ENCODE results near the gene VPS37C.
"Not testable (repeated sequence)": the region's sequence is repeated elsewhere in the genome, so short reads cannot be mapped to it uniquely, and the experiment has no call there.

Gene VPS37C

GRCh38 chr11:61161190-61162091 is at the start of gene VPS37C:
TSS of gene VPS37C (minus strand) at chr11:61161426. CDS start at chr11:61138829, 22,597 bp downstream.
- H3K4me3 ChIP-seq (ENCODE audit: low read depth, low read length), result peak within 1 kb of the TSS; percentile 65
- TF ChIP-seq CTCF (IDR thresholded peaks at IDR 0.05; ENCODE audit: low read depth, low read length, missing control alignments), result no peak
- in situ Hi-C loops (cut with HindIII; ENCODE audit: low sequenced_read_pairs), result no loop called here
- peak; percentile 50 for DNase-seq (ENCODE audit: low read depth)

- H3K4me3 ChIP-seq (ENCODE audit: low read depth, low read length); DNase-seq (ENCODE audit: low read depth); in situ Hi-C loops (cut with HindIII; ENCODE audit: low sequenced_read_pairs): not testable (repeated sequence)
Measured at GRCh38 chr11:61210629-61211028, 49.4 kb upstream of the VPS37C start.

- in situ Hi-C loops (cut with HindIII; ENCODE audit: low sequenced_read_pairs), result not testable (repeated sequence)
Measured at GRCh38 chr11:61207636-61208310, 46.5 kb upstream of the VPS37C start.

GRCh38 chr11:61204502-61205059 is 43.4 kb upstream of the VPS37C start:
- DNase-seq (ENCODE audit: low read depth); in situ Hi-C loops (cut with HindIII; ENCODE audit: low sequenced_read_pairs); H3K4me3 ChIP-seq (ENCODE audit: low read depth, low read length): not testable (repeated sequence)

More at GRCh38 chr11:61207636-61208310, 46.5 kb upstream of the VPS37C start:
- DNase-seq (ENCODE audit: low read depth); H3K4me3 ChIP-seq (ENCODE audit: low read depth, low read length): not testable (repeated sequence)

GRCh38 chr11:61203873-61204272 is 42.6 kb upstream of the VPS37C start:
- in situ Hi-C loops (cut with HindIII; ENCODE audit: low sequenced_read_pairs); H3K4me3 ChIP-seq (ENCODE audit: low read depth, low read length); DNase-seq (ENCODE audit: low read depth): not testable (repeated sequence)

GRCh38 chr11:61202950-61203746 is 41.9 kb upstream of the VPS37C start, which contains the start of gene PGA3:
TSS of gene PGA3 (plus strand) at chr11:61203515. CDS start at chr11:61203565, 50 bp downstream.
- in situ Hi-C loops (cut with HindIII; ENCODE audit: low sequenced_read_pairs); H3K4me3 ChIP-seq (ENCODE audit: low read depth, low read length); DNase-seq (ENCODE audit: low read depth): not testable (repeated sequence)

- no peak for DNase-seq (ENCODE audit: low read depth)
- H3K4me3 ChIP-seq (ENCODE audit: low read depth, low read length), result no peak overlapping the region
- in situ Hi-C loops (cut with HindIII; ENCODE audit: low sequenced_read_pairs), result no loop called here
- TF ChIP-seq CTCF (IDR thresholded peaks at IDR 0.05; ENCODE audit: low read depth, low read length, missing control alignments), result no peak
Measured at GRCh38 chr11:61201476-61201875, 40.2 kb upstream of the VPS37C start.

GRCh38 chr11:61198948-61199523 is 37.8 kb upstream of the VPS37C start:
- DNase-seq (ENCODE audit: low read depth), result no peak
- TF ChIP-seq CTCF (IDR thresholded peaks at IDR 0.05; ENCODE audit: low read depth, low read length, missing control alignments), result no peak
- H3K4me3 ChIP-seq (ENCODE audit: low read depth, low read length), result no peak overlapping the region
- in situ Hi-C loops (cut with HindIII; ENCODE audit: low sequenced_read_pairs), result no loop called here
